Neural cell (in vitro differentiated cells): ENCODE measurements around the gene DACH1.

Experiments
- EP300 ChIP-seq: fragments of 450-650 bp; conservative IDR thresholded peaks from 2 replicates; pipeline ENCODE4 v1.6.1; 2014; ENCODE audit warnings: antibody characterized with exemption, mild to moderate bottlenecking, moderate library complexity; ENCODE audit not compliant: poor library complexity, severe bottlenecking
- EZH2 ChIP-seq: fragments of 200-600, 300-800 bp; shearing (Covaris generic), sonication (generic); IDR thresholded peaks from 2 replicates; pipeline ENCODE4 v1.6.1; 2014; ENCODE audit warnings: antibody characterized with exemption, low read length, borderline replicate concordance, mild to moderate bottlenecking; ENCODE audit not compliant: insufficient read depth, poor library complexity, severe bottlenecking
- MXI1 ChIP-seq: fragments of 450-650 bp; conservative IDR thresholded peaks from 2 replicates; pipeline ENCODE4 v1.6.1; 2014; ENCODE audit warnings: antibody characterized with exemption, mild to moderate bottlenecking; ENCODE audit not compliant: poor library complexity, severe bottlenecking
- POLR2AphosphoS5 ChIP-seq: IDR thresholded peaks from 2 replicates; pipeline ENCODE4 v1.6.1; 2012
- RAD21 ChIP-seq: fragments of 450-650 bp; conservative IDR thresholded peaks from 2 replicates; pipeline ENCODE4 v1.6.1; 2014; ENCODE audit warnings: antibody characterized with exemption, mild to moderate bottlenecking, moderate library complexity
- SMC3 ChIP-seq: fragments of 450-650 bp; conservative IDR thresholded peaks from 2 replicates; pipeline ENCODE4 v1.6.1; 2014; ENCODE audit warnings: antibody characterized with exemption, mild to moderate bottlenecking, moderate library complexity; ENCODE audit not compliant: poor library complexity
- TAF1 ChIP-seq: IDR thresholded peaks from 2 replicates; pipeline ENCODE4 v1.6.1; 2012; ENCODE audit warnings: low read depth
- TF ChIP-seq, protein P1 (sequence below): fragments of 450-650 bp; IDR thresholded peaks from 2 replicates; pipeline ENCODE4 v1.5.1; 2014; ENCODE audit warnings: antibody characterized with exemption, mild to moderate bottlenecking, moderate library complexity; ENCODE audit not compliant: poor library complexity, severe bottlenecking
- TF ChIP-seq, protein P2 (sequence below): IDR thresholded peaks from 2 replicates; pipeline ENCODE4 v1.6.1; 2012; ENCODE audit warnings: borderline replicate concordance

GRCh38 chr13:71863254-71863865 is 3.6 kb downstream of the DACH1 start:
- TF ChIP-seq RAD21 (no peak), MXI1 (no peak), EZH2 (no peak), TAF1 (no peak), POLR2AphosphoS5 (no peak), EP300 (no peak), SMC3 (no peak)
- TF ChIP-seq, protein P1, sequence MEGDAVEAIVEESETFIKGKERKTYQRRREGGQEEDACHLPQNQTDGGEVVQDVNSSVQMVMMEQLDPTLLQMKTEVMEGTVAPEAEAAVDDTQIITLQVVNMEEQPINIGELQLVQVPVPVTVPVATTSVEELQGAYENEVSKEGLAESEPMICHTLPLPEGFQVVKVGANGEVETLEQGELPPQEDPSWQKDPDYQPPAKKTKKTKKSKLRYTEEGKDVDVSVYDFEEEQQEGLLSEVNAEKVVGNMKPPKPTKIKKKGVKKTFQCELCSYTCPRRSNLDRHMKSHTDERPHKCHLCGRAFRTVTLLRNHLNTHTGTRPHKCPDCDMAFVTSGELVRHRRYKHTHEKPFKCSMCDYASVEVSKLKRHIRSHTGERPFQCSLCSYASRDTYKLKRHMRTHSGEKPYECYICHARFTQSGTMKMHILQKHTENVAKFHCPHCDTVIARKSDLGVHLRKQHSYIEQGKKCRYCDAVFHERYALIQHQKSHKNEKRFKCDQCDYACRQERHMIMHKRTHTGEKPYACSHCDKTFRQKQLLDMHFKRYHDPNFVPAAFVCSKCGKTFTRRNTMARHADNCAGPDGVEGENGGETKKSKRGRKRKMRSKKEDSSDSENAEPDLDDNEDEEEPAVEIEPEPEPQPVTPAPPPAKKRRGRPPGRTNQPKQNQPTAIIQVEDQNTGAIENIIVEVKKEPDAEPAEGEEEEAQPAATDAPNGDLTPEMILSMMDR: no peak
- TF ChIP-seq, protein P2, sequence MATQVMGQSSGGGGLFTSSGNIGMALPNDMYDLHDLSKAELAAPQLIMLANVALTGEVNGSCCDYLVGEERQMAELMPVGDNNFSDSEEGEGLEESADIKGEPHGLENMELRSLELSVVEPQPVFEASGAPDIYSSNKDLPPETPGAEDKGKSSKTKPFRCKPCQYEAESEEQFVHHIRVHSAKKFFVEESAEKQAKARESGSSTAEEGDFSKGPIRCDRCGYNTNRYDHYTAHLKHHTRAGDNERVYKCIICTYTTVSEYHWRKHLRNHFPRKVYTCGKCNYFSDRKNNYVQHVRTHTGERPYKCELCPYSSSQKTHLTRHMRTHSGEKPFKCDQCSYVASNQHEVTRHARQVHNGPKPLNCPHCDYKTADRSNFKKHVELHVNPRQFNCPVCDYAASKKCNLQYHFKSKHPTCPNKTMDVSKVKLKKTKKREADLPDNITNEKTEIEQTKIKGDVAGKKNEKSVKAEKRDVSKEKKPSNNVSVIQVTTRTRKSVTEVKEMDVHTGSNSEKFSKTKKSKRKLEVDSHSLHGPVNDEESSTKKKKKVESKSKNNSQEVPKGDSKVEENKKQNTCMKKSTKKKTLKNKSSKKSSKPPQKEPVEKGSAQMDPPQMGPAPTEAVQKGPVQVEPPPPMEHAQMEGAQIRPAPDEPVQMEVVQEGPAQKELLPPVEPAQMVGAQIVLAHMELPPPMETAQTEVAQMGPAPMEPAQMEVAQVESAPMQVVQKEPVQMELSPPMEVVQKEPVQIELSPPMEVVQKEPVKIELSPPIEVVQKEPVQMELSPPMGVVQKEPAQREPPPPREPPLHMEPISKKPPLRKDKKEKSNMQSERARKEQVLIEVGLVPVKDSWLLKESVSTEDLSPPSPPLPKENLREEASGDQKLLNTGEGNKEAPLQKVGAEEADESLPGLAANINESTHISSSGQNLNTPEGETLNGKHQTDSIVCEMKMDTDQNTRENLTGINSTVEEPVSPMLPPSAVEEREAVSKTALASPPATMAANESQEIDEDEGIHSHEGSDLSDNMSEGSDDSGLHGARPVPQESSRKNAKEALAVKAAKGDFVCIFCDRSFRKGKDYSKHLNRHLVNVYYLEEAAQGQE: no peak
